Ovary (tissue), 9 donors: Measurements from ENCODE around the gene GBF1. TPM values are rescaled to one million over a fixed set of nuclear protein-coding genes. Genes with fewer than 3 reads are reported as not detected.
A peak's percentile ranks its signal among the peaks of the same experiment; 100 is the strongest.

Experiments used
- DNase-seq, 5 donors: peaks; one replicate each; pipeline ENCODE4 v3.0.0-alpha.2; 2019 to 2020
- H3K27ac ChIP-seq, 2 donors: fragments of 200-600 bp; one replicate each; pipeline versions ENCODE4 v1.5.1 to v1.8.0; 2019 to 2022
- H3K27me3 ChIP-seq: fragments of 200-600 bp; one replicate; pipeline ENCODE4 v1.8.0; 2022
- H3K36me3 ChIP-seq: fragments of 200-600 bp; sonication (generic); one replicate; pipeline ENCODE4 v1.5.1; 2019
- H3K4me1 ChIP-seq: one replicate; pipeline ENCODE4 v1.8.1; 2013; ENCODE audit warnings: mild to moderate bottlenecking, moderate library complexity; ENCODE audit not compliant: insufficient read depth
- H3K4me3 ChIP-seq: fragments of 200-600 bp; sonication (generic); one replicate; pipeline ENCODE4 v1.5.1; 2017
- H3K9me3 ChIP-seq, 2 donors: fragments of 200-600 bp in 1 of 2; sonication (generic) in 1 of 2; one replicate each; pipeline versions ENCODE4 v1.5.1 to v1.8.1; 2013 to 2019; ENCODE audit warnings: mild to moderate bottlenecking in 1 of 2, moderate library complexity in 1 of 2
- EP300 ChIP-seq: sonication (generic); formaldehyde crosslinking; IDR thresholded peaks from one replicate; pipeline ENCODE4 v1.6.1; 2017; ENCODE audit warnings: antibody characterized with exemption
- POLR2A ChIP-seq: fragments of 450-650 bp; IDR thresholded peaks from one replicate; pipeline ENCODE4 v1.6.1; 2017; ENCODE audit warnings: antibody characterized with exemption, mild to moderate bottlenecking, moderate library complexity
- WGBS, 3 donors: extraction: QIAGEN DNeasy Blood & Tissue Kit in 1 of 3; methylation state at CpG; one replicate each; pipeline versions ENCODE4 v1.1.5 to v1.1.7; 2013 to 2017; 5-methylcytosine and 5-hydroxymethylcytosine counted together
- intact Hi-C, 4 donors: fragments of 100-400 bp; cut with DNase I; formaldehyde crosslinking; loops; one replicate each; pipeline versions ENCODE4 v1.11.0 to v1.15.1; 2022 to 2023
- polyA plus RNA-seq, 2 donors: library from polyadenylated mRNA; stranded (reverse); fragments of 200-250 nt in 1 of 2; fragments of 350-450 nt in 1 of 2; fragmentation: Illumina TruSeq in 1 of 2; extraction: RNeasy Lipid Tissue Mini Kit (QIAGEN cat#74804) in 1 of 2; gene quantifications; one replicate each; pipeline ENCODE4 v1.2.3, GENCODE V29; 2013 to 2014
- total RNA-seq, 7 donors: library from RNA; depleted of rRNA in 2 of 7; stranded (reverse); fragments of >200 nt in 2 of 7; fragmentation: NEBNext Ultra II Directional in 3 of 7; extraction: Animal tissue kit (Norgen Biotek cat#: 25700) in 3 of 7; gene quantifications; one replicate each; pipeline versions ENCODE4 v1.1.0 to v1.2.4, GENCODE V29; 2016 to 2023
- TF ChIP-seq, protein P1 (sequence below), 3 donors: fragments of 450-650 bp in 2 of 3; fragments of 200-600 bp in 1 of 3; IDR thresholded peaks; one replicate each; pipeline versions ENCODE4 v1.5.1 to v1.8.0; 2016 to 2022; ENCODE audit warnings: antibody characterized with exemption in 3 of 3, mild to moderate bottlenecking in 1 of 3
- donor health status: DM: no; HTN: no; CAD: no; lungs with moderate emphysema.
- donor health status: DM: no; HTN: no; CAD: no.
- donor health status: Bipolar disorder and iron deficiency.
- donor health status: DM: yes; HTN: yes; CAD: no.
- donor health status: DM: no; HTN: no; CAD: no.
- donor health status: DM: yes; HTN: yes; CAD: no.

The GBF1 gene
- total and polyA plus RNA-seq, 9 donors = 13.2 to 43.2 (median 34.4) TPM

DNA sequence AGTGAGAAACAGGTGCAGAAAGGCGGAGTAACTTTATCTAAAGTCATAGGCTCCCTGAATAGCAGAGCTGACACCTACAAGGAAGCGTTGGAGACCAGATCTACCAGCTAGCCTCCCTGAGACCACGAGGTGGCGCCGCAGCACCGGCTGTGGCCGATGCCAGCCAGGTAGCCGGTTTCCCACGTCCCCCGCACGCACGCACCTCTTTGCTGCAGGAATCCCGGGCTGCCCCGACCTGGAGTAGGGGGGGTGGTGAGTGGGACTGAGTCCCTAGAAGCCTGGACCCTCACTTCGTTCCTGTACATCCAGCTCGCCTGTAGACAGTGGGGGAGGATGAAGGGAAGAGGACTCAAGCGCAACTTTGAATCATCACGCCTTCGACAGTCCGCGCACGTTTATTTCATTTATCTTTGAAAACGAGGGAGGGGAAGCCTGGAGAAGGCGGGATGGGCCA lies 15.5 kb upstream of the GBF1 start:
- intact Hi-C loops = loop anchor here (2.0 to 10.0 kb wide), 6 partner anchors 75 to 355 kb away; partner anchors contain the start of gene NOLC1 (in 1 of the 4)
- Histone ChIP-seq H3K4me1 (peaks cover 18% of the 10 kb centered on the region), H3K9me3 (no peaks in the 10 kb centered on the region), H3K4me3 (peak overlapping the region; percentile 2), H3K27me3 (no peaks in the 10 kb centered on the region), H3K27ac (no peak overlapping the region), H3K36me3 (no peaks in the 10 kb centered on the region)
- WGBS, 3 donors = 0 to 1% (median 1%) methylated on average over 24 of the region's 24 CpGs
- DNase-seq = peak; percentile 75 to 87 (median 82)
- no peak for TF ChIP-seq EP300
- TF ChIP-seq, protein P1, sequence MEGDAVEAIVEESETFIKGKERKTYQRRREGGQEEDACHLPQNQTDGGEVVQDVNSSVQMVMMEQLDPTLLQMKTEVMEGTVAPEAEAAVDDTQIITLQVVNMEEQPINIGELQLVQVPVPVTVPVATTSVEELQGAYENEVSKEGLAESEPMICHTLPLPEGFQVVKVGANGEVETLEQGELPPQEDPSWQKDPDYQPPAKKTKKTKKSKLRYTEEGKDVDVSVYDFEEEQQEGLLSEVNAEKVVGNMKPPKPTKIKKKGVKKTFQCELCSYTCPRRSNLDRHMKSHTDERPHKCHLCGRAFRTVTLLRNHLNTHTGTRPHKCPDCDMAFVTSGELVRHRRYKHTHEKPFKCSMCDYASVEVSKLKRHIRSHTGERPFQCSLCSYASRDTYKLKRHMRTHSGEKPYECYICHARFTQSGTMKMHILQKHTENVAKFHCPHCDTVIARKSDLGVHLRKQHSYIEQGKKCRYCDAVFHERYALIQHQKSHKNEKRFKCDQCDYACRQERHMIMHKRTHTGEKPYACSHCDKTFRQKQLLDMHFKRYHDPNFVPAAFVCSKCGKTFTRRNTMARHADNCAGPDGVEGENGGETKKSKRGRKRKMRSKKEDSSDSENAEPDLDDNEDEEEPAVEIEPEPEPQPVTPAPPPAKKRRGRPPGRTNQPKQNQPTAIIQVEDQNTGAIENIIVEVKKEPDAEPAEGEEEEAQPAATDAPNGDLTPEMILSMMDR (IDR thresholded peaks at IDR 0.05) = peak; percentile 80 to 92 (median 89)
- no peak for TF ChIP-seq POLR2A

DNA sequence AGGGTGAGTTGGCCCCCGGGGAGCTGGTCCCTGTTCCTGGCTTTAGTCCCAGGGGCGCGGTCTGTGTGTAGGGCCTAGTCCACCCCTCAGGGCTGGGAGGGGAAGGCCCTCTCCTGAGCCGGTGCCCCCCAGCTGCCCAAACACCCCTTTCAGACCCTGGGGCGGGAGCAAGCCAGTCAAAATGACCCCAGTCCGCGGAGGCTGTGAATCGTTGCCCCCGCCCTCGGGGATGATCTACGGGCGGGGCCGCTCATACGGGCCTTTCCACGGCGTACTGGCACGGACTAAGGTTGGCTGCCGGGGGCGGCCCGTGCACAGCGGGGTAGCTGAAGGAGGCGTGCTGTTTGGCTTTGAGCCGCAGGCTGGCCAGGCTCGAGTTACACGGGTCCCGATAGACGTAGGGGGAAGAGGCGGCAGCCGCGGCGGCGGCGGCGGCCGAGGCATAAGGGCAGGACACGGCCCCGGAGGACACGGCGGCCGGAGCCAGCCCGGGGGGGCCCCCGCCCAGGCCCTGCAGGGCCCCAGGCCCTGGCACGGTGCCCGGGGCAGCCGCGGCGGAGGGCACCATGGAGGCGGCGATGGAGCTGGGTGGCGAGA lies 15.0 kb upstream of the GBF1 start:
- intact Hi-C loops = loop anchor here in 3 of 4 donors (5.0 to 10.0 kb wide), 5 partner anchors 76 to 354 kb away; partner anchors contain the start of gene NOLC1 (in 1 of the 3)
- peak overlapping the region; percentile 15 for H3K4me3 ChIP-seq
- TF ChIP-seq, protein P1 (IDR thresholded peaks at IDR 0.05) = no peak
- no peak for TF ChIP-seq EP300
- no peak for TF ChIP-seq POLR2A
- H3K36me3 ChIP-seq = no peaks in the 10 kb centered on the region
- peak; percentile 34 to 68 (median 47) for DNase-seq
- H3K27ac ChIP-seq = no peak overlapping the region
- peaks cover 18% of the 10 kb centered on the region for H3K4me1 ChIP-seq
- H3K9me3 ChIP-seq = no peaks in the 10 kb centered on the region
- WGBS, 3 donors = 0 to 2% (median 1%) methylated on average over 13 to 50 of the region's 50 CpGs
- no peaks in the 10 kb centered on the region for H3K27me3 ChIP-seq

DNA sequence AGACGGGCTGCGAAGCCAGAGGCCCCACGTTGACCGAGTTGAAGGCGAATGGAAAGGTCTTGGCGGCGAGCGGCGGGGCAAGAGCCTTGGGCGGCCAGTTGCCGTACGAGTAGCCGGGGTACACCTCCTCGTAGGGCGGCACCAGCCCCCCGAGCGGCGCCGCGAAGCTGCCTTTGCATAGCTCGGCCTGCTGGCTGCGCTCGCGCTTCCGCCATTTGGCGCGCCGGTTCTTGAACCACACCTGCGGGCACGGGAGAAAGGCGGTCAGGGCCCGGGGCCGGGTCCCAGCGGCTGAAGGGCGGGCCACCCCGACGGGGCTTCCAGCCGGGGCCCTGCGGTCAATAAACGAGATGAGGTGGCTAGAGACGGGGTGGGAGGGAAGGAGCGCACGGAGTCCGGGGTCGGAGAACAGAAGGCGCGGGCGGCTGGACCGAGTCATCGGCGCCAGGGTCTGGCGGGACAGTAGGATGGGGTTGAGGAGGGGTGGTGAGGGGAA lies 14.4 kb upstream of the GBF1 start:
- no peaks in the 10 kb centered on the region for H3K27me3 ChIP-seq
- no peaks in the 10 kb centered on the region for H3K9me3 ChIP-seq
- H3K4me3 ChIP-seq = peak overlapping the region; percentile 15
- no peaks in the 10 kb centered on the region for H3K36me3 ChIP-seq
- no peak overlapping the region for H3K27ac ChIP-seq
- intact Hi-C loops = loop anchor here in 3 of 4 donors (5.0 to 10.0 kb wide), 5 partner anchors 76 to 354 kb away; partner anchors contain the start of gene NOLC1 (in 1 of the 3)
- peaks cover 15% of the 10 kb centered on the region for H3K4me1 ChIP-seq
- TF ChIP-seq POLR2A (no peak), EP300 (no peak)
- TF ChIP-seq, protein P1 (IDR thresholded peaks at IDR 0.05) = peak in 1 of 3 donors; percentile 12
- WGBS, 3 donors = 1% methylated on average over 49 to 52 of the region's 52 CpGs
- peak in 2 of 5 donors; percentile 40 to 46 for DNase-seq

DNA sequence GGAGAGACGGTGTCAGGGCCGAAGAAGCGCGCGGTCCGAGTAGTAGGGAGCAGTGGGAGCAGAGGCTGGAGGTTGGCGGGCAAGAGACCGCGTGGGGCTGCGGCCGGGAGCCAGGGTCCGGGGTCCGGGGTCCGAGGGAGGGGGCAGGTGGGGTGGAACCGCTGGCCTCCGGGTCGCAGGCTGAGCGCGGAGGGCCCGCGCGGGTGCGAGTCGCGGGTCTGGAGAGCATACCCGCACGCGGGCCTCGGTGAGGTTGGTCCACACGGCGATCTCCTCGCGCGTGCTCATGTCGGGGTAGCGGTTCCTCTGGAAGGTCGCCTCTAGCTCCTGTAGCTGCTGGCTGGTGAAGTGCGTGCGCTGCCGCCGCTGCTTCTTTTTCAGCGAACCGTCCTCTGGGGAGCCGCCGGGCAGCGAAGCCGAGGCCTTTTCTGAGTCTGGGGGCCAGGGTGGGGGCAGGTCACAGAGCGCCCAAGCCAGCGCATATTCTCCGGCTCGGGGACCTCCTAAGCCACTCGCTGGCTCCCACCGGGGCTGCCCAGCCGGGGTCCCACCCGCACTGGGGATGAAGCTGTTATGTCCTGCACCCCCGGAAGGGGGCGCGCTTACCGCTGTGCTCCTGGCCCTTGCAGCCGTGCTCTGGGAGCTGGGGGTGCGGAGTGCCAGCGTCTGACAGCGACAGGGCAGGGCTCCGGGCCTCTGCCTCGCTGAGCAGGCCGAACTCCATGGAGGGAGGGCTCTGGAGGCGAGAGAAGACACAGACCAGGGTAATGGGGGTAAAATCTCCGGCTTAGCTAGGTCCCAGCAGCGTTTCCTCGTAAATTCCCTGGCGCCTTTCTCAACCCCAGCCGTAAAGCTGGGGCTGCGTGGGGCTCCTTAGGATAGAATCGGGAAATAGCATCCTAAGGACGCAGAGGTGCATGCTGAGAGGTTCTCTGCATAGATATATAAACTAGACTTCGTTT lies 13.7 kb upstream of the GBF1 start:
- TF ChIP-seq, protein P1 (IDR thresholded peaks at IDR 0.05) = no peak
- H3K27me3 ChIP-seq = no peaks in the 10 kb centered on the region
- intact Hi-C loops = loop anchor here in 3 of 4 donors (5.0 to 10.0 kb wide), 5 partner anchors 77 to 353 kb away; partner anchors contain the start of gene NOLC1 (in 1 of the 3)
- DNase-seq = no peak
- H3K4me1 ChIP-seq = peaks cover 11% of the 10 kb centered on the region
- H3K27ac ChIP-seq = no peak overlapping the region
- 12 to 16% (median 15%) methylated on average over 74 to 76 of the region's 76 CpGs for WGBS, 3 donors
- no peaks in the 10 kb centered on the region for H3K36me3 ChIP-seq
- no peak overlapping the region for H3K4me3 ChIP-seq
- no peaks in the 10 kb centered on the region for H3K9me3 ChIP-seq
